ENCODE data around the gene PRB2. TPM values are rescaled to one million over a fixed set of nuclear protein-coding genes. Genes with fewer than 3 reads are reported as not detected.

The PRB2 gene
- total and polyA plus RNA-seq, 2 experiments from 2014 or later, result not detected

- Histone ChIP-seq H3F3A (replicated peaks; ENCODE audit: low read depth) (no peaks in the 10 kb centered on the region), H3K9me2 (ENCODE audit: insufficient read depth) (peaks cover 21% of the 10 kb centered on the region), H3K27me3 (ENCODE audit: insufficient read depth) (no peaks in the 10 kb centered on the region), H3K79me2 (replicated peaks; ENCODE audit: insufficient read depth) (no peaks in the 10 kb centered on the region), H3K27ac (ENCODE audit: low read depth) (no peak overlapping the region), H3K4me3 (no peak overlapping the region), H2AFZ (no peak overlapping the region), H3K4me1 (ENCODE audit: insufficient read depth) (peaks cover 6% of the 10 kb centered on the region; the same call in 1 of the 2 replicates), H4K20me1 (replicated peaks; ENCODE audit: insufficient read depth) (no peaks in the 10 kb centered on the region), H3K4me2 (no peak overlapping the region), H3K36me3 (ENCODE audit: insufficient read depth) (no peaks in the 10 kb centered on the region)
- no peaks in the 10 kb centered on the region for H3K9me3 Mint-ChIP-seq
- no peak for DNase-seq (ENCODE audit: low spot score)
- no peak for ATAC-seq
- H3K4me1 Mint-ChIP-seq, result no peaks in the 10 kb centered on the region; the same call in 1 of the 3 replicates
- H3K36me3 Mint-ChIP-seq (ENCODE audit: low read depth), result no peaks in the 10 kb centered on the region
- no peaks in the 10 kb centered on the region for H3K27me3 Mint-ChIP-seq (ENCODE audit: insufficient read depth, low read depth, poor library complexity)
- no peak overlapping the region for H3K27ac Mint-ChIP-seq
- H3K4me3 Mint-ChIP-seq, result no peak overlapping the region
- TF ChIP-seq REST (IDR thresholded peaks at IDR 0.05; ENCODE audit: unreplicated experiment) (no peak), POLR2AphosphoS5 (IDR thresholded peaks at IDR 0.05; ENCODE audit: low read depth) (no peak), ZNF331 (CRISPR knock-in tag; IDR thresholded peaks at IDR 0.05; ENCODE audit: low read depth) (no peak), CTCF (conservative IDR thresholded peaks at IDR 0.05; ENCODE audit: low read depth in 2 of 2) (no peak), EZH2phosphoT487 (IDR thresholded peaks at IDR 0.05; ENCODE audit: unreplicated experiment) (no peak), JUNB (IDR thresholded peaks at IDR 0.05; ENCODE audit: unreplicated experiment) (no peak), CREB1 (CRISPR knock-in tag; IDR thresholded peaks at IDR 0.05; ENCODE audit: low read depth) (no peak), ZNF114 (CRISPR knock-in tag; IDR thresholded peaks at IDR 0.05) (no peak), ZNF462 (CRISPR knock-in tag; IDR thresholded peaks at IDR 0.05) (no peak), ETS1 (IDR thresholded peaks at IDR 0.05) (no peak), EZH2 (IDR thresholded peaks at IDR 0.05; ENCODE audit: low read depth, unreplicated experiment) (no peak), STAT1 (IDR thresholded peaks at IDR 0.05; ENCODE audit: unreplicated experiment) (no peak), NANOG (IDR thresholded peaks at IDR 0.05; ENCODE audit: borderline replicate concordance) (no peak)
Measured at GRCh38 chr12:11427341-11427740, 32.0 kb upstream of the PRB2 start.
